ENCODE data around the gene SYNE2. TPM values are rescaled to one million over a fixed set of nuclear protein-coding genes. Genes with fewer than 3 reads are reported as not detected.
A peak's percentile ranks its signal among the peaks of the same experiment; 100 is the strongest.
"Not testable (repeated sequence)": the region's sequence is repeated elsewhere in the genome, so short reads cannot be mapped to it uniquely, and the experiment has no call there.

SYNE2 gene
- polyA plus RNA-seq, 2 donors, result 48.5 to 76.2 TPM

- H3K36me3 ChIP-seq (ENCODE audit: control insufficient read depth in 2 of 2, insufficient read depth in 2 of 2, low read length in 1 of 2), result no peaks in the 10 kb centered on the region
- peak overlapping the region; percentile 87 to 93 for H3K27ac ChIP-seq (ENCODE audit: low read depth in 2 of 2, low read length in 1 of 2)
- H3K4me1 ChIP-seq (ENCODE audit: control insufficient read depth in 2 of 2, insufficient read depth in 2 of 2, low read length in 1 of 2), result peaks cover 0 to 2% of the 10 kb centered on the region in 2 donors
- no peaks in the 10 kb centered on the region for H3K27me3 ChIP-seq (ENCODE audit: control insufficient read depth in 1 of 2, insufficient read depth in 2 of 2, low read length in 2 of 2)
- 0 to 1% methylated on average over 18 of the region's 18 CpGs for WGBS, 2 donors
- H3K4me3 ChIP-seq (ENCODE audit: low read depth in 1 of 2, low read length in 2 of 2), result peak overlapping the region; percentile 81 to 93
- H3K9me3 ChIP-seq (ENCODE audit: control insufficient read depth in 2 of 2, insufficient read depth in 1 of 2, low read depth in 1 of 2, low read length in 1 of 2), result no peaks in the 10 kb centered on the region
Measured at GRCh38 chr14:63853831-63854293, 1.1 kb downstream of the SYNE2 start.

GRCh38 chr14:63854330-63854729, 1.5 kb downstream of the SYNE2 start:
- WGBS, 2 donors, result 13 to 16% methylated on average over 5 of the region's 5 CpGs
- Histone ChIP-seq H3K4me3 (ENCODE audit: low read depth in 1 of 2, low read length in 2 of 2) (peak overlapping the region; percentile 1 to 93), H3K9me3 (ENCODE audit: control insufficient read depth in 2 of 2, insufficient read depth in 1 of 2, low read depth in 1 of 2, low read length in 1 of 2) (no peaks in the 10 kb centered on the region), H3K27ac (ENCODE audit: low read depth in 2 of 2, low read length in 1 of 2) (peak overlapping the region; percentile 87 to 93), H3K4me1 (ENCODE audit: control insufficient read depth in 2 of 2, insufficient read depth in 2 of 2, low read length in 1 of 2) (peaks cover 0 to 2% of the 10 kb centered on the region in 2 donors), H3K36me3 (ENCODE audit: control insufficient read depth in 2 of 2, insufficient read depth in 2 of 2, low read length in 1 of 2) (no peaks in the 10 kb centered on the region), H3K27me3 (ENCODE audit: control insufficient read depth in 1 of 2, insufficient read depth in 2 of 2, low read length in 2 of 2) (no peaks in the 10 kb centered on the region)

GRCh38 chr14:63855281-63855680, 2.5 kb downstream of the SYNE2 start:
- Histone ChIP-seq H3K4me3 (ENCODE audit: low read depth in 1 of 2, low read length in 2 of 2) (no peak overlapping the region), H3K27me3 (ENCODE audit: control insufficient read depth in 1 of 2, insufficient read depth in 2 of 2, low read length in 2 of 2) (no peaks in the 10 kb centered on the region), H3K27ac (ENCODE audit: low read depth in 2 of 2, low read length in 1 of 2) (peak overlapping the region; percentile 9 to 40), H3K36me3 (ENCODE audit: control insufficient read depth in 2 of 2, insufficient read depth in 2 of 2, low read length in 1 of 2) (no peaks in the 10 kb centered on the region), H3K4me1 (ENCODE audit: control insufficient read depth in 2 of 2, insufficient read depth in 2 of 2, low read length in 1 of 2) (peaks cover 0 to 4% of the 10 kb centered on the region in 2 donors), H3K9me3 (ENCODE audit: control insufficient read depth in 2 of 2, insufficient read depth in 1 of 2, low read depth in 1 of 2, low read length in 1 of 2) (no peaks in the 10 kb centered on the region)
- WGBS, 2 donors, result 58 to 59% methylated on average over 4 of the region's 4 CpGs

GRCh38 chr14:63857466-63858030, 4.7 kb downstream of the SYNE2 start:
- H3K27me3 ChIP-seq (ENCODE audit: control insufficient read depth in 1 of 2, insufficient read depth in 2 of 2, low read length in 2 of 2), result no peaks in the 10 kb centered on the region
- no peak overlapping the region for H3K4me3 ChIP-seq (ENCODE audit: low read depth in 1 of 2, low read length in 2 of 2)
- peaks cover 0 to 6% of the 10 kb centered on the region in 2 donors for H3K4me1 ChIP-seq (ENCODE audit: control insufficient read depth in 2 of 2, insufficient read depth in 2 of 2, low read length in 1 of 2)
- no peak overlapping the region for H3K27ac ChIP-seq (ENCODE audit: low read depth in 2 of 2, low read length in 1 of 2)
- H3K9me3 ChIP-seq (ENCODE audit: control insufficient read depth in 2 of 2, insufficient read depth in 1 of 2, low read depth in 1 of 2, low read length in 1 of 2), result no peaks in the 10 kb centered on the region
- H3K36me3 ChIP-seq (ENCODE audit: control insufficient read depth in 2 of 2, insufficient read depth in 2 of 2, low read length in 1 of 2), result no peaks in the 10 kb centered on the region
- 51 to 71% methylated on average over 3 of the region's 3 CpGs for WGBS, 2 donors

- peaks cover 0 to 6% of the 10 kb centered on the region in 2 donors for H3K4me1 ChIP-seq (ENCODE audit: control insufficient read depth in 2 of 2, insufficient read depth in 2 of 2, low read length in 1 of 2)
- WGBS, 2 donors, result 7 to 15% methylated on average over 1 of the region's 1 CpG
- no peak overlapping the region for H3K27ac ChIP-seq (ENCODE audit: low read depth in 2 of 2, low read length in 1 of 2)
- no peaks in the 10 kb centered on the region for H3K9me3 ChIP-seq (ENCODE audit: control insufficient read depth in 2 of 2, insufficient read depth in 1 of 2, low read depth in 1 of 2, low read length in 1 of 2)
- no peaks in the 10 kb centered on the region for H3K36me3 ChIP-seq (ENCODE audit: control insufficient read depth in 2 of 2, insufficient read depth in 2 of 2, low read length in 1 of 2)
- no peak overlapping the region for H3K4me3 ChIP-seq (ENCODE audit: low read depth in 1 of 2, low read length in 2 of 2)
- no peaks in the 10 kb centered on the region for H3K27me3 ChIP-seq (ENCODE audit: control insufficient read depth in 1 of 2, insufficient read depth in 2 of 2, low read length in 2 of 2)
Measured at GRCh38 chr14:63860146-63860545, 7.3 kb downstream of the SYNE2 start.

- 78 to 84% methylated on average over 8 of the region's 8 CpGs for WGBS, 2 donors
- H3K27me3 ChIP-seq (ENCODE audit: control insufficient read depth in 1 of 2, insufficient read depth in 2 of 2, low read length in 2 of 2), result no peaks in the 10 kb centered on the region
- no peaks in the 10 kb centered on the region for H3K9me3 ChIP-seq (ENCODE audit: control insufficient read depth in 2 of 2, insufficient read depth in 1 of 2, low read depth in 1 of 2, low read length in 1 of 2)
- no peaks in the 10 kb centered on the region for H3K36me3 ChIP-seq (ENCODE audit: control insufficient read depth in 2 of 2, insufficient read depth in 2 of 2, low read length in 1 of 2)
- peak overlapping the region in 1 of 2 donors; percentile 41 for H3K27ac ChIP-seq (ENCODE audit: low read depth in 2 of 2, low read length in 1 of 2)
- H3K4me1 ChIP-seq (ENCODE audit: control insufficient read depth in 2 of 2, insufficient read depth in 2 of 2, low read length in 1 of 2), result peaks cover 0 to 6% of the 10 kb centered on the region in 2 donors
- H3K4me3 ChIP-seq (ENCODE audit: low read depth in 1 of 2, low read length in 2 of 2), result no peak overlapping the region
Measured at GRCh38 chr14:63862163-63862562, 9.4 kb downstream of the SYNE2 start.

GRCh38 chr14:63863004-63863403, 10.2 kb downstream of the SYNE2 start:
- no peaks in the 10 kb centered on the region for H3K9me3 ChIP-seq (ENCODE audit: control insufficient read depth in 2 of 2, insufficient read depth in 1 of 2, low read depth in 1 of 2, low read length in 1 of 2)
- no peaks in the 10 kb centered on the region for H3K27me3 ChIP-seq (ENCODE audit: control insufficient read depth in 1 of 2, insufficient read depth in 2 of 2, low read length in 2 of 2)
- H3K36me3 ChIP-seq (ENCODE audit: control insufficient read depth in 2 of 2, insufficient read depth in 2 of 2, low read length in 1 of 2), result no peaks in the 10 kb centered on the region
- 75 to 85% methylated on average over 6 of the region's 6 CpGs for WGBS, 2 donors
- H3K27ac ChIP-seq (ENCODE audit: low read depth in 2 of 2, low read length in 1 of 2), result no peak overlapping the region
- H3K4me3 ChIP-seq (ENCODE audit: low read depth in 1 of 2, low read length in 2 of 2), result no peak overlapping the region
- peaks cover 0 to 6% of the 10 kb centered on the region in 2 donors for H3K4me1 ChIP-seq (ENCODE audit: control insufficient read depth in 2 of 2, insufficient read depth in 2 of 2, low read length in 1 of 2)

- WGBS, 2 donors, result 0 to 6% methylated on average over 1 of the region's 2 CpGs
- not testable (repeated sequence) for H3K27me3 ChIP-seq (ENCODE audit: control insufficient read depth in 1 of 2, insufficient read depth in 2 of 2, low read length in 2 of 2); H3K4me1 ChIP-seq (ENCODE audit: control insufficient read depth in 2 of 2, insufficient read depth in 2 of 2, low read length in 1 of 2); H3K36me3 ChIP-seq (ENCODE audit: control insufficient read depth in 2 of 2, insufficient read depth in 2 of 2, low read length in 1 of 2); H3K9me3 ChIP-seq (ENCODE audit: control insufficient read depth in 2 of 2, insufficient read depth in 1 of 2, low read depth in 1 of 2, low read length in 1 of 2)
- peak overlapping the region; percentile 22 to 68 for H3K27ac ChIP-seq (ENCODE audit: low read depth in 2 of 2, low read length in 1 of 2)
- H3K4me3 ChIP-seq (ENCODE audit: low read depth in 1 of 2, low read length in 2 of 2), result peak overlapping the region in 1 of 2 donors; percentile 28
Measured at GRCh38 chr14:63864775-63865174, 12.0 kb downstream of the SYNE2 start.

- 61 to 64% methylated on average over 6 of the region's 6 CpGs for WGBS, 2 donors
- Histone ChIP-seq H3K4me1 (ENCODE audit: control insufficient read depth in 2 of 2, insufficient read depth in 2 of 2, low read length in 1 of 2) (peaks cover 0 to 2% of the 10 kb centered on the region in 2 donors), H3K27me3 (ENCODE audit: control insufficient read depth in 1 of 2, insufficient read depth in 2 of 2, low read length in 2 of 2) (no peaks in the 10 kb centered on the region), H3K9me3 (ENCODE audit: control insufficient read depth in 2 of 2, insufficient read depth in 1 of 2, low read depth in 1 of 2, low read length in 1 of 2) (no peaks in the 10 kb centered on the region), H3K4me3 (ENCODE audit: low read depth in 1 of 2, low read length in 2 of 2) (no peak overlapping the region), H3K36me3 (ENCODE audit: control insufficient read depth in 2 of 2, insufficient read depth in 2 of 2, low read length in 1 of 2) (no peaks in the 10 kb centered on the region), H3K27ac (ENCODE audit: low read depth in 2 of 2, low read length in 1 of 2) (peak overlapping the region in 1 of 2 donors; percentile 43)
Measured at GRCh38 chr14:63867933-63868921, 15.4 kb downstream of the SYNE2 start.
